HG03378 (cell line): ENCODE results near the gene DCN.

Experiments
- ATAC-seq: cut with Tn5 transposase; IDR thresholded peaks from one replicate; pipeline ENCODE4 v1.9.1; 2021; ENCODE audit warnings: mild to moderate bottlenecking, moderate library complexity; ENCODE audit not compliant: unreplicated experiment

DCN gene

GRCh38 chr12:91140026-91140931 is 42.3 kb downstream of the DCN start:
- no peak for ATAC-seq

DNA sequence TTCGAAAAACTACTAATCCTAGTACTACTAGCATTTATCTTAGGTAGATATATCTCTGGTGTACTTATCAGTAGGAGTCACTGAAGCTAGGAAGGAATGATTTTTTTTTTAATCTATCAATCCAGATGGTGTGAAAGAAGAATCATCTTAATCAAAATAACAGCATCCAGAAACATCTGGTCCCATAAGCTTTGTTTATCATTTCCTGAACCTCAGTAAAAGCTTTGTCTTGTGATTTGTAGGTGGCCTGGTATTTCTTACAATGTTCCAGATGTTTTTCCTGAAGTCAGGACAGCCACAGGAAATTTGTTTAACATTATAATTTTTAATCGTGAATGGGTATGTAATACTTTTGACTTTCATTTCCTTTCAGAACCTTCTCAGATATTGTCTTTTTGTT is 43.3 kb downstream of the DCN start:
- ATAC-seq = no peak

DNA sequence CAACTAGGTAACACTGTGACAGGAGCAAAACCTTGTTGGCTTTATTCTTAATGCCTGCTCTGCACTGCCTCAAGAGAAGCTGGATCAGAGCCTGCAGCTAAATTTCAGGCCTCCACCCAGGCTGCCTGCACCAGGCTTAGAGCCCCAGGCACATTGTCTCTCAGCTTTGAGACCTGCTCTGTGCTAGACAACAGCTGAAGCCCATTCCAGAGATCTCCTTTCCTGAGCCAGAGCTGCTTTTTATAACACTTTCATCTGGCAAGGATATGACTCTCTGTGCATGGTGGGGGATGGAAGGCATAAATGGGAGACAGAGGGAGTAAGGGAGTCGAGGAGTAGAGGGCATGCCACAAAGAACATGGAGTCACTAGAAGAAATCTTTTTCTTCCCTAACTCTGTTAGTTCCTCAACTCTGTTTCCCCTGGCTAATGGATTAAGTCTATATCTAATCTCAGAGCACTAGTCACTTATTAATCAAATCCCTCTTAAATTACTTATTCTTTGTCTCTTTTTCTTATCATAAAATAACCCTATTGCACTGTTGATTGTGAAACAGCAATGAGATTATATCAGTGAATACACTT is 44.2 kb downstream of the DCN start:
- ATAC-seq = no peak

GRCh38 chr12:91133871-91134270 is 48.7 kb downstream of the DCN start:
- no peak for ATAC-seq

DNA sequence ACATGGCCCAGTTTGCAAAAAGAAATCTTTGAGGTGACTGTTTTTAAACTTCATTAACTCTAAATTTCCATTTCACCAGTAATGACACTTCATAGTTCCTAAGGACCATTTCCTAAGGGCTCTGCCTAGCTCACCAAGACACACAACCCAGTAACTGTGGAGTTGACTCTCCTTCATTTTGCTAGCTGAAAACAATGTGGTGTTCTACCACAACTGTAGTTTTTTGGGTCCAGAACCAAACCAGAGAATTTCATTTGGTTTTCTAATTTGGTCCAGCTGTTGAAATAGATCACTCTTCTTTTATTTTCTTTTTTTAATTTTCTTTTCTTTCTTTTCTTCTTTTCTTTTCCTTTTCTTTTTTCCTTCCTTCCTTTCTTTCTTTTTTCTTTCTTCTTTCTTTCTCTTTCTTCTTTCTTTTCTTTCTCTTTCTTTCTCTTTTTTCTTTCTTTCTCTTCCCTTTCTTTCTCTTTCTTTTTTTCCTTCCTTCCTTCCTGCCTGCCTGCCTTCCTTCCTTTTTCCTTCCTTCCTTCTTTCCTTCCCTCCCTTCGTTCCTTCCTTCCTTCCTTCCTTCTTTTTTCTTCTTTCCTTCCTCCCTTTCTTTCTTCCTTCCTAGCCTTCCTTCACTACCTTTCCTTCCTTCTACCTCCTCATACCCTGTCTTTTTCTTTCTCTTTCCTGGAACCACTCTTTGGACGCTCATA is 52.8 kb downstream of the DCN start:
- ATAC-seq = no peak

DNA sequence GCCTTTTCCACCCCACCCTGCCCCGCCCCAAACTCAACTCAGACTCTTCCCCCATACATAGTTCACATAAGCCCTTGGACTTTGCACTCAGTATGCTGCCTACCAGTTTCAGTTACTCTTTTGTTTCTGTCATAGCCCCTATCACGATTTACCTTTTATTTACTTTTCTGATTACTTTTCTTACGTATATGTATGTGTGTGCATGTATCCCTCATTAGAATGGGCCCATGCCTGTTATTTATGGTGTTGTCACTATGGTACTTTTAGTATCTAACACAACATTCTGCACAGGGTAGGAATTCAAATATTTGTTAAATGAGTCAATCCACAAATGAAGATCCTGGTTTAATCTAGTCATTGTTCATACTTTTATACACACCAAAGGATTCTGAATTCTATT is 54.9 kb downstream of the DCN start:
- no peak for ATAC-seq

- no peak for ATAC-seq
These were observed 55.3 kb downstream of the DCN start for GRCh38 chr12:91127306-91127705.

DNA sequence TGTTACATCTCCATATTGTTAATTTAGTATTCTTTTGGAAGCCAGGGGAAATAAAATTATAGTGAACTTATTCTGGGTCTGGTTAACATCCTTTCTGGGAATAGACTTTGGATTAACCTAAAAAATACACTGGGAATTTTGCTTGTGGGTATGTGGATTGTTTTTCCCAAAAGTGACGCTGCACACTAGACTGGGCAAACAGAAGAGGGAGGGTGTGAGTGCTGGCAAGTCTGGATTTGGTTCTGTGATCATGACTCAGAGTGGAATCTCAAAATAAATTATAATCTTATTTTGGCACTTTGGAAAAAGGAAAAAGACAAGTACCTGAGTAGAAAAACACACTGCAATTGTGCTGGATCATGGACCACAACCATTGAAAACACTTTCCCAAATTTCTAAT is 56.1 kb downstream of the DCN start:
- no peak for ATAC-seq

GRCh38 chr12:91123236-91123916 is 59.2 kb downstream of the DCN start:
- no peak for ATAC-seq

- ATAC-seq = no peak
These were observed 61.8 kb downstream of the DCN start for GRCh38 chr12:91120781-91121180.

DNA sequence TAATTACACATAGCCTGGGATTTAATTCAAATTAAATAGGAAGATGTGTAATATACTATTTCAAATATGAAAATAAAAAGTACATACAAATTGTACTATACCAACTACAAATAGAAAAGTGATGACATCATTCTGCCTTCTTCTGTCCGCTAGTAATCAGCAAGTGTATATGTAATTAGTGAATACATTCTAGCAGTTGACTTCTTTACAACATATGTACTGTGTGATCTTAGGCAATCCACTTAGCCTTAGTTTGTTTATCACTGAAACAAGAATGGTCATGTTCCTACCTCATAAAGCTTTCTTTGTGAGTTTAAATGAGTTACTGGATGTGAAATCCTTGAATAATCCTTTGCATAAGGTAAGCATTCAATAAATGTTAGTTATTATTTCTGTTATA is 63.5 kb downstream of the DCN start:
- no peak for ATAC-seq

DNA sequence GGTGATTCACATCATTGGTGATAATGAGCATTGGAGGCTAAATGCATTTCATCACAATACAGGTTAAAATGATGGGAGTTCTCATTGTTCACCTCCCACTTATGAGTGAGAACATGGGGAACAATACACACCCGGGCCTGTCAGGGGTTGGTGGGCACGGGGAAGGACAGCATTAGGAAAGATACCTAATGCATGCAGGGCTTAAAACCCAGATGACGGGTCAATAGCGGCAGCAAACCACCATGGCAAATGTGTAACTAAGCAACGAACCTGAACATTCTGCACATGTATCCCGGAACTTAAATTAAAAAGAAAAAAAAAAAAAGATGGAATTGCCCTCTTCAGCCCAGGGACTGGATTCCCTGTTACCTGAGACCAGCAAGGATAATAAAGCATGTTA is 69.0 kb downstream of the DCN start:
- ATAC-seq = no peak

DNA sequence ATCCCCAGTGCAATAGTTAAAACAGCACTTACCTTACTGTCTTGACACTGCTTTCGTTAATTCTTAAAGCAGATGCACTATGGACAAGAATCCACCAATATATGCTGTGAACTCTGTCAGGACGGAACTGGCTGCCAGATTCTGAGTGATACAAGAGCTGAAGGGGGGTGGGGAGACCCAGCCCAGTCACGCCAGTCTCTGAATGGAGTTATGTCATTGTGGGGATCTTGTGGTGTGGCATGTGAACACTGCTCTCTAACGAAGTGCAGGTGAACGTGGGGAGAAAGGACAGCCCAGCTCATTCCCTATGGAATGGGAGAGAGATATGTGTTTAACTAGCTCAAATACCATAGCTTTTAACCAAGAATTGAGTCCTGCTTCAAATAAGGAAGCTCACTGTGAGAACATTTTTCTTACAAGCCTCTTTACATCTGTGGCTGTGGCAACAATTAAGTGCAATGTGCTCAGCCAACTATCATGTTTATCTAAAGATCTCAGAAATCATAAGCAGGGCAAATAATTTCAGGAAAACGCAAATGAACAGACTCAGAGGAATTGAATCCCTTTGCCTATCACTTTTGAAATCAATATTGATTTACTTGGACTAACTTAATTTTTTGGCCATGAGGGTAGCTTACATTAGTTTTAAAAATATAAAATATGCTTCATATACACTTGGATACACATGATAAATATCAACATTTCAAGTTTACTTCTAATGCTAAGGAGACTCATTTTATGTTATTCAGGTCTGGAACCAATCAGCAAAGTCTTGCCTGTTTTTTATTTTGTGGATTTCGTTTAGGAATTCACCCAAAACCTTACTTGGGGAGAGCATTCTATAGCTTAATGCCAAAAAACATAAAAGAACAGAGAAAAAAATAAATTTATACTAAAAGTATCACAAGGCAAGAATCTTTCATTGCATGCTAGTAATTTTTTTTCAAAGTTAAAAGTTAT is 71.0 kb downstream of the DCN start, which contains the start of gene LUM:
LUM (minus strand) TSS at position 129 of the 960 bp plus-strand sequence. CDS start 2,515 bp downstream, outside the sequence.
- ATAC-seq = no peak

DNA sequence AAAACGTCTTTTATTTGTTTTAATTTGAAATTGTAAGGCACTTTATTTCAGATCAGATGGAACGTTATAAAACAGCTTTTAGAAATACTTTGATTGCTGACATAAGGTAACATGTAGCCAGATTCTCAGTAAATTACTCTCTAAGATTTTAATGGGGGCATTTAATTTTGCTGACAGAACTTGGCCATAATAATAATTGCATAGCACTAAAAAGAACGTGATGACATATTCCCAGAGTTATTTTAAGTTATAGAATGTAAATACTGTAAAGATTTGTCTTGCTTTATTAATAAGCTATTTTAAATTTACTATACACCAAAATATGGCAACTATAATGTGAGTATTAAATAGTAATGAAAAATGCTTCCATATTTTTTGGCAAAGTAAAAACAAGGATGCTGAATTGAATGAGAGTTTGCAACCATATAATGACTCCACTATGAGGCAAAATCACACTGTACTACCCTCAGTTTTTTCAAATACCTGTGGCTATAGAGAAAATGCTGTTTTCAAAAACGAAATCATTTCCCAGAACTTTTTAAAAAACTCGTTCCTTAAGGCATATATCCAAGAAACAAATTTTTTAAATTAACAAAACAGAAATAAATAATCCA is 72.2 kb downstream of the DCN start:
- no peak for ATAC-seq

DNA sequence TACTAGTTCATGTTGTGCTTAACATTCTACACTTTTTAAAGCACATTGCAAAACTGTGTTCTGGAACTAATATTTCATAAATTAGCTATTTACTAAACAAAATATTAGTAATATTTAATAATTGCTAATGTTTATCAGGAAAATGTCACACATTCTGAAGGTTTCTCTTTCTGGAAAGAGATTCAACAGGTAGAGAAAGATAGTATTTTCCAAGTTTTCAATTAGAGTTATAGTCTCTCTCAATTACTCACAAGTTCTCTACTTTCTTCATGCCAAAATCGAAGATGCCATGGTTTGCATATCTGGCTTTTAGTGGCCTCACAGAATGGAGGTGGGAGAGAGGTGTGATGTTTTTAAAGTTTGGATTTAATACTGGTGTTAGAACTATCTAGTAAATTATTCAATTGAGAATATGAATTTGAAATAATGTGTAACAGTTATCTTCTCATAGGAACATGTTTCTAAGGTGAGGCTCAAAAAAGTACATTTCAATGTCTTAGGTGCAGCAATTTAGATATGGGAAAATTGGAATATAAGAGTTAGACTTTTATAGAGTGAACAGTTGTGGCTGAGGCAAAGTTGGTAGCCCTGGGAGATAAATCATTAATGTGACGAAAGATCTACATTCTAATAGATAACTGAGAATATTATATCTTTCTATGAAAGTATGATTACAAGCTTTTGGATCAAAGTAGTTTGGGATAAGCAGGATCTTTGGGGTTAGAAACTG is 72.9 kb downstream of the DCN start:
- no peak for ATAC-seq

GRCh38 chr12:91109148-91109564 is 73.5 kb downstream of the DCN start:
- peak; percentile 92 for ATAC-seq

- ATAC-seq = no peak
These were observed 74.3 kb downstream of the DCN start for GRCh38 chr12:91108196-91108755.

- ATAC-seq = no peak
These were observed 76.3 kb downstream of the DCN start for GRCh38 chr12:91106283-91106682.

DNA sequence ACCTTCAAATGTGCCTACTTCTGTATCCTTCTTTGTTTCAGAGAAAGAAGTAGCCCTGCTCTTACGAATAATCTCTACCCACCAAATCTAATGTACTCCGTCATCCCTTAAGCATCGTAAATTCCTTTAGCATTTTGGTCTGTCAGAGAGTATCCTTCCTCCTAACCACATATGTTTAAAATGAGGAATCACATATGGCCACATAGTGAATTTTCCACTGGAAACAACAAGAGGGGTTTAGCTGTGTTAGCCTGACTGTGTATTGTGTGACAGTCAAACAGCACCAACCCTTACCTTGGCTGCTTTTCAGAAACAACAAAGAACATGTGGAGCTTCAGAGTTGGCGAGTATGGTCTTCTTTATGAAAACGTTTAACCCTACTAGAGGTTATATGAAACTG is 76.8 kb downstream of the DCN start:
- ATAC-seq = no peak
